H4 (cell line): Measurements from ENCODE around the gene ARHGEF39. TPM values are rescaled to one million over a fixed set of nuclear protein-coding genes. Genes with fewer than 3 reads are reported as not detected.
A peak's percentile ranks its signal among the peaks of the same experiment; 100 is the strongest.

ENCODE experiments used
- DNase-seq: peaks from one replicate; pipeline ENCODE4 v3.0.0-alpha.2; 2015; ENCODE audit warnings: low spot score
- total RNA-seq: library from RNA; depleted of rRNA; stranded (reverse); fragments of >200 nt; shearing (Covaris generic); gene quantifications from 2 replicates; pipeline ENCODE4 v1.2.3, GENCODE V29; 2014

Gene ARHGEF39
- total RNA-seq, 1 experiment from 2014 or later: 16.9 TPM

DNA sequence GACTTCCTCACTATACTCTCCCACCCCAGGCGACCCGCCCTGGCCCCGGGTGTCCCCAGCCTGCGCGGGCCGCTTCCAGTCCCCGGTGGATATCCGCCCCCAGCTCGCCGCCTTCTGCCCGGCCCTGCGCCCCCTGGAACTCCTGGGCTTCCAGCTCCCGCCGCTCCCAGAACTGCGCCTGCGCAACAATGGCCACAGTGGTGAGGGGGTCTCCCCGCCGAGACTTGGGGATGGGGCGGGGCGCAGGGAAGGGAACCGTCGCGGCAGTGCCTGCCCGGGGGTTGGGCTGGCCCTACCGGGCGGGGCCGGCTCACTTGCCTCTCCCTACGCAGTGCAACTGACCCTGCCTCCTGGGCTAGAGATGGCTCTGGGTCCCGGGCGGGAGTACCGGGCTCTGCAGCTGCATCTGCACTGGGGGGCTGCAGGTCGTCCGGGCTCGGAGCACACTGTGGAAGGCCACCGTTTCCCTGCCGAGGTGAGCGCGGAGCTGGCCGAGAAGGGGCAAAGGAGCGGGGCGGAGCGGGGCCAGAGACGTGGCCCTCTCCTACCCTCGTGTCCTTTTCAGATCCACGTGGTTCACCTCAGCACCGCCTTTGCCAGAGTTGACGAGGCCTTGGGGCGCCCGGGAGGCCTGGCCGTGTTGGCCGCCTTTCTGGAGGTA lies 10.9 kb upstream of the ARHGEF39 start:
- no peak for DNase-seq

- no peak for DNase-seq
Measured at GRCh38 chr9:35675204-35675603, 10.2 kb upstream of the ARHGEF39 start.

- no peak for DNase-seq
Measured at GRCh38 chr9:35674025-35674361, 9.0 kb upstream of the ARHGEF39 start.

GRCh38 chr9:35673132-35674024 lies 8.4 kb upstream of the ARHGEF39 start, which contains the start of gene CA9:
TSS of gene CA9 (plus strand) at chr9:35673928. CDS start at chr9:35673960, 32 bp downstream.
- no peak for DNase-seq

DNA sequence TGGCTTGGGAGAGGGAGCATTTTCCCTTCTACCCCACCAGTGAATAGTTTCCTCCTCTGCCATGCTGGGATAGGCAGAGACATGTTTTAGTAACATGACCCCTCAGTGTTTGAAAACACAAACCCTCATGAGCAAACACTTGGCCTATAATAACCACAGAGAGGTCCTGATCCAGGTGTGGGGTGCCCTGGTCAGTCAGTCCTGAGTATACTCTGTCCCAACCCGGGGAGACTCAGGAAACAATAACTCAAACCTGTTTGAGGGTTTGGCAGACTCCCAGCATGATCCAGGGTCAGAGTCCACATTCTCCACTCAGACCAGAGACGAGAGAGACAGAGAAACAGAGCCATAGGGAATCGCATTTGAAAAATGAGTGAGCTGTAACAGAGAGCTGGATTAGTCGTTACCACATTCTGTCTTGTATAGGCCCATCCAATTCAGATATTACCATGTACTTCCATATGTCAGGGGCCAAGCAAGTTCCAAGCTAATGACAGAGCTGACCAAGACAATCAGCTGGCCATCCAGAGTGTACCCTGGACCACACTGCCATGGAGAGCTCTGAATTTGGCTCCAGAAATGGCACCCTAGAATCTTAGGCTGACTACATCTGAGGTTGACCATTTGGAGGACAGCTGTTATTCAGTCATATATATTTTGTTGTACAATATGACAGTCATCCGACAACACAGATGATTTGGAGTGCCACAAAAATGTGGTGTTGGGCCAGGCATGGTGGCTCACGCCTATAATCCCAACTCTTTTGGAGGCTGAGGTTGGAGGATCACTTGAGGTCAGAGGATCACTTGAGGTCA lies 4.5 kb upstream of the ARHGEF39 start:
- DNase-seq: no peak

DNA sequence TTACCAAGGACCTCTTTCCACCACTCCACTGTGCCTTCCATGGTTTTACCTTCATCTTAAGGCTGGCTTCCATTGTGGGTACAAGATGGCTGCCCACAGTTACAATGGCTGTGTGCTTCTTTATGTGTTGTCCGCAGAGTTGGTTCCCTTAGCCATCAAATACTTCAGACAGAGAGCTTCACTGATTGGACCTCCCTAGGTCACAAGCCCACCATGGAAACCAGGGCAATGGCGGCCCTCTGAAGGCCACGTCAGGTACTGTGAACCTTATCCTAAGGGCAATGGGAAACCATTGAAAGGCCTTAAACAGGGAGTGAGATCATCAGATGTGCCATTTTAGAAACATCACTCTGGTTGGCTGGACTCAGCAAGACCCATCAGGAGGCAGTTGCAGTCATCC lies 2.9 kb upstream of the ARHGEF39 start:
- DNase-seq: no peak

- DNase-seq: no peak
Measured at GRCh38 chr9:35666549-35666948, 1.6 kb upstream of the ARHGEF39 start.

DNA sequence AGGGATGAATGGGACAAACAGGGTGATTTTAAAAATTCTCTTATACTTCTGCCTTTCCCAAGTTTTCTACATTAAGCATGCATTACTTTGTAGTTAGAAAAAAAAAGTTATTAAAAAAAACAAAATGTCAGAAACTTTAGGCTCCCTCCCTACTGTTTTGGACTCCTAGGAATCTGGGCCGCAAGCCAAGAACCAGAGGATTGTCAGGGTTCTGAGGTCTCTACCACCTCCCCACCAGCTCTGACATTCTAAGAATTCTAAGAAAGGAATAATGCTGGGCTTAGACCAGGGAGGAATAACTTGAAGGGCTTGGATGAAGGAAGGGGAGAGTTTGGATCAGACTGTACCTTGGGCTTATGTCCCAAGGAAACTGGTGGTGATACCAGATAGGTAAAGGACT lies 1.1 kb upstream of the ARHGEF39 start:
- DNase-seq: no peak

- DNase-seq: no peak
Measured at GRCh38 chr9:35665471-35665818, 450 bp upstream of the ARHGEF39 start.

DNA sequence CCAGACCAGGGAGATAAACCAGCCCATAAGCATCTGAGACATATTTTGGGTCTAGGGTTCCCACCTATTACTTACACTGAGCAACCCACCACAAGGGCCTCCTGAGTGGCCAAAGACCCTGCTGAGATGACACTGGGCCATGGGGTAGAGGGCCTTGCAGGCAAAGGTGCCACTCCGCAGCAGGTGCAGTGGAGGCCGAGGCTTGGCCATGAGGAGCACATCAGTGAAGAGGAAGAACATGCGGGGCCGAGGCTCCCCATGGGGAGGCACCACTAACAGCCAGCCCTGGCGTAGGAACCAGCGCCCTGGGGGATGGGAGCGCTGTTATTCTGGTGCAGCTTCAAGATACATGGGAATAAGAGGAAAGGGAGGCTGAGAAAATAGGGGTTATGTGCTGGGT lies 2.6 kb downstream of the ARHGEF39 start:
- DNase-seq: no peak

DNA sequence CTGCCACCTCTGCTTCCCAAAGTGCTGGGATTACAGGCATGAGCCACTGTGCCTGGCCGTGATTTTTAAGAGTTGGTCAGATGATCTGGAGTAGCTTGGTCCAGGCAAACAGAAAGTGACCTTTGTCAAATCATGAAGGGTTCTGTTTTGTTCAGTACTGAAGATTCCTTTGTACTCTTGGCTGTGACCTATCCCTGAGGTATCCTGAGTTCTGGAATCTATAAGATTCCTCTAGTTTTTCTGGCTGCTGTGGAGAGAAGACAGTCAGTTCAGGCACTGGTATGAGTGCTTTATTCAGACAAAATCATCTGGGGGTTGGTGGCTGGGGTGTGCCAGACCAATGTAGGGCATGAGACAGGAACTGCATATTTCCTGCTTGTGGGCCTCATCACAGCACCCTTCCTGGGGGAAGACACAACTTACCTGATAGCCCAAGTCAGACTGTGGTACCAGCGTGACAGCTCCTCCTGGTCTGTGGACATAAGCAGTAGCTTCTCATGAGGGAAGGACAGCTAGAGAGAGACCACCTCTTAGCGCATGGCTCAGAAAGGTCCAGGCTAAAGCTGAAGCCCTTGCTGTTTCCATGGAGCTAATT lies 3.1 kb downstream of the ARHGEF39 start:
- DNase-seq: no peak

DNA sequence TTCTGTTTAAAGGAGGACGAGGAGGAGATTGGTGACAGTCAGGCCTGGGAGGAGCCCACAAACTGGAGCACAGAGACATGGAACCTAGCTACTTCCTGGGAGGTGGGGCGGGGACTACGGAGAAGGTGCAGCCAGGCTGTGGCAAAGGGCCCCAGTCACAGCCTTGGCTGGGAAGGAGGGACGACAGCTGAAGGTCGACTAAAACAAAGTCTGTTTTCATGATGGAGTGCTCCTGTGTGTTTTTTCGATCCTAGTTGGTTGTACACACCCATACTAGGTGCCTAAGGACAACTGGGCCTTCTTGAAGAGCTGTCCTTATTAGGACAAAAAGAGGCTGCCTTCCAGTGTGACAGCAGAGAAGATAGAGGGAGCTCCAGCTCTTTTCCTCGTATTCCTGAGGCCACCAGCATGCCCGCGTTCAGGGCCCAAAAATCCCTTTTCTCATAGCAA lies 4.0 kb downstream of the ARHGEF39 start:
- peak; percentile 53 for DNase-seq

DNA sequence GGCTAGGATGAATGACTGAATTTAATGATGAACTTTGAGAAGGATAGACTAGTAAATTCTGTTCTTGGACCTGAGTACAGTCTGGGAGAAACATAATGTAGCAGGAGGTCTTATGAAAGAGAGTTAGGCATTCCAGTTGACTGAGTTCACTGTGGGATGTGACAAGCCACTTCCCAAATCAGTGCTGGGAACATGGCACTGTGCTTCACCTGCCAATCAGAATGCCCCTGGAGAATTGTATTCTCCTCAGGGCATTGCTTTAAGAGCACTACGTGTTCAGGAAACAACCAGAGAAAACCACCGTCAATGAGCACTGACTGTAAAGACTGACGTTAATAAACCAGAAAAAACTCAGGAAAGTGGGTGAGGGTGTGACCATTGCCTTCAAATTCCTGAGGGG lies 5.7 kb downstream of the ARHGEF39 start:
- peak; percentile 63 for DNase-seq

- peak; percentile 56 for DNase-seq
Measured at GRCh38 chr9:35658968-35659220, 6.1 kb downstream of the ARHGEF39 start.

GRCh38 chr9:35658137-35658967 lies 6.6 kb downstream of the ARHGEF39 start, which contains the start of gene CCDC107:
TSS of gene CCDC107 (plus strand) at chr9:35658292. CDS start at chr9:35658380, 88 bp downstream.
- peak; percentile 75 for DNase-seq

- DNase-seq: peak; percentile 100
Measured at GRCh38 chr9:35657546-35658136, 7.4 kb downstream of the ARHGEF39 start, which contains the start of gene RMRP. TSS of gene RMRP (minus strand) at chr9:35658019.

DNA sequence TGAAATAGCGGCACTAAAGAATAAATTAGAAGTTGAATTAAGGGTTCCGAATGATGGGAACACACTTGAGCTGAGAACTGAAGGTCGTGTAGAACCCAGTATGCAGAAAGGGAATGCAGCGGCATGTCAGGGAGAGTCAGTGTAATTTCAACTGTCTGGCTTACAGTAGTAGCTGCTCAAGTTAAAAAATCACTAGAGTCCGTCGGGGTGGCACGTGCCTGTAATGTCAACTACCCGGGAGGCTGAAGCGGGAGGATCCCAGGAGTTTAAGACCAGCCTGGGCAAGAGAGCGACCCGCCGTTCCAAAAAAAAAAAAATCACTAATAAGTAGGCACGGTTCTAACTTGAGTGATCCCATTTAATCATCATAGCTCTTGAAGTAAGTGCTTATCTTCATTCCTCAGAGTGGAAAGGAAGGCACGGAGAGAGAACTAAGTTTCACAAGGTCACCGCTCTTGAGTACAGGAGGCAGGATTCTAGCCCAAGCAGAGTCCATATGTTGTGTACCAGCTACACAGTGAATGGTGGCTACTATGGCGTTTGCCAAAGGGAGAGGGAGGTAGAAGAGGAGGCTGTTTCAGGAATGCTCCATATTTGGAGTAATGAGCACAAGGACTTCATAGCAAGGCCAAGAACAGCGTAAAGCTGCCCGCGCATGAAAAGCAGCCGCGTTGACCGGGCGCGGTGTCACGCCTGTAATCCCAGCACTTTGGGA lies 8.0 kb downstream of the ARHGEF39 start:
- DNase-seq: no peak

- no peak for DNase-seq
Measured at GRCh38 chr9:35656348-35656747, 8.6 kb downstream of the ARHGEF39 start.

DNA sequence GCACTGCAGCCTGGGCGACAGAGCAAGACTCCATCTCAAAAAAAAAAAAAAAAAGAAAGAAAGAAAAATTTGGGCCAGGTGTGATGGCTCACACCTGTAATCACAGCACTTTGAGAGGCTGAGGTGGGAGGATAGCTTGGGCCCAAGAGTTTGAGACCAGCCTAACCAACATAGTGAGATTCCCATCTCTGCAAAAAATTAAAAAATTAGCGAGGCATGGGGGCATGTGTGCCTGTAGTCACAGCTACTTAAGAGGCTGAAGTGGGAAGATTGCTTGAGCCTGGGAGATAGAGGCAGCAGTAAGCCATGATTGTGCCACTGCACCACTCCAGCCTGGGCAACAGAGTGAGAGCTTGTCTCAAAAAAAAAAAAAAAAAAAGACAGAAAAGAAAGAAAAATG lies 11.4 kb downstream of the ARHGEF39 start:
- DNase-seq: no peak

DNA sequence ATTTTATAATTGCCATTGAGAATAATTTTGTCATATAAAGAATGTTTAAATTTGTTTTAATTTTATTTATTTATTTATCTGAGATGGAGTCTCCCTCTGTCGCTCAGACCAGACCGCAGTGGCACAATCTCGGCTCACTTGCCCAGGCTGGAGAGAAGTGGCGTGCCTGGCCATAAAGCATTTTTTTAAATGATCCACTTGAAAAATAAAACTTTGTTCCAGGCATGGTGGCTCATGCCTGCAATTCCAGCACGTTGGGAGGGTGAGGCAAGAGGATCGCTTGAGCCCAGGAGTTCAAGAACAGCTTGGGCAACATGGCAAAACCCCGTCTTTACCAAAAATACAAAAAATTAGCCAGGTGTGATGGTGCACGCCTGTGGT lies 12.2 kb downstream of the ARHGEF39 start:
- DNase-seq: no peak
